HFFc6 (cell line): ENCODE results near the gene FREM1. TPM values are rescaled to one million over a fixed set of nuclear protein-coding genes. Genes with fewer than 3 reads are reported as not detected.

Experiments used
- DNase-seq: peaks from one replicate; pipeline ENCODE4 v3.0.0-alpha.2; 2018
- H3K27ac Mint-ChIP-seq: 2 replicates; pipeline ENCODE4 v1.8.0; 2020; ENCODE audit warnings: mild to moderate bottlenecking, mixed read lengths
- H3K27me3 Mint-ChIP-seq: 2 replicates; pipeline ENCODE4 v1.8.0; 2021; ENCODE audit warnings: mild to moderate bottlenecking, moderate library complexity, mixed read lengths; ENCODE audit not compliant: insufficient read depth
- H3K36me3 Mint-ChIP-seq: 2 replicates; pipeline ENCODE4 v1.8.0; 2021; ENCODE audit warnings: low read depth, mixed read lengths
- H3K4me1 Mint-ChIP-seq: 2 replicates; pipeline ENCODE4 v1.8.0; 2020; ENCODE audit warnings: low read depth, mixed read lengths
- H3K4me3 Mint-ChIP-seq: 2 replicates; pipeline ENCODE4 v1.8.0; 2020; ENCODE audit warnings: mild to moderate bottlenecking, moderate library complexity, mixed read lengths
- H3K9me3 Mint-ChIP-seq: 2 replicates; pipeline ENCODE4 v1.8.0; 2020; ENCODE audit warnings: mild to moderate bottlenecking, mixed read lengths
- long read RNA-seq: library from polyadenylated mRNA; unstranded; transcript quantifications from one replicate; pipeline ENCODE4 v2.0.0, GENCODE V29; 2019
- total RNA-seq, 6 experiments: library from RNA; stranded (reverse); fragmentation: NEBNext Ultra II Directional; extraction: Animal tissue kit (Norgen Biotek cat#: 25700); gene quantifications; 2 replicates in 1 of 6; 3 replicates in 5 of 6; pipeline ENCODE4 v1.2.3, GENCODE V29; 2021
- TF ChIP-seq, protein P1 (sequence below): fragments of 200-600 bp; sonication (generic); IDR thresholded peaks from 2 replicates; pipeline ENCODE4 v1.5.0; 2021; ENCODE audit warnings: antibody characterized with exemption, mild to moderate bottlenecking

The FREM1 gene, protein sequence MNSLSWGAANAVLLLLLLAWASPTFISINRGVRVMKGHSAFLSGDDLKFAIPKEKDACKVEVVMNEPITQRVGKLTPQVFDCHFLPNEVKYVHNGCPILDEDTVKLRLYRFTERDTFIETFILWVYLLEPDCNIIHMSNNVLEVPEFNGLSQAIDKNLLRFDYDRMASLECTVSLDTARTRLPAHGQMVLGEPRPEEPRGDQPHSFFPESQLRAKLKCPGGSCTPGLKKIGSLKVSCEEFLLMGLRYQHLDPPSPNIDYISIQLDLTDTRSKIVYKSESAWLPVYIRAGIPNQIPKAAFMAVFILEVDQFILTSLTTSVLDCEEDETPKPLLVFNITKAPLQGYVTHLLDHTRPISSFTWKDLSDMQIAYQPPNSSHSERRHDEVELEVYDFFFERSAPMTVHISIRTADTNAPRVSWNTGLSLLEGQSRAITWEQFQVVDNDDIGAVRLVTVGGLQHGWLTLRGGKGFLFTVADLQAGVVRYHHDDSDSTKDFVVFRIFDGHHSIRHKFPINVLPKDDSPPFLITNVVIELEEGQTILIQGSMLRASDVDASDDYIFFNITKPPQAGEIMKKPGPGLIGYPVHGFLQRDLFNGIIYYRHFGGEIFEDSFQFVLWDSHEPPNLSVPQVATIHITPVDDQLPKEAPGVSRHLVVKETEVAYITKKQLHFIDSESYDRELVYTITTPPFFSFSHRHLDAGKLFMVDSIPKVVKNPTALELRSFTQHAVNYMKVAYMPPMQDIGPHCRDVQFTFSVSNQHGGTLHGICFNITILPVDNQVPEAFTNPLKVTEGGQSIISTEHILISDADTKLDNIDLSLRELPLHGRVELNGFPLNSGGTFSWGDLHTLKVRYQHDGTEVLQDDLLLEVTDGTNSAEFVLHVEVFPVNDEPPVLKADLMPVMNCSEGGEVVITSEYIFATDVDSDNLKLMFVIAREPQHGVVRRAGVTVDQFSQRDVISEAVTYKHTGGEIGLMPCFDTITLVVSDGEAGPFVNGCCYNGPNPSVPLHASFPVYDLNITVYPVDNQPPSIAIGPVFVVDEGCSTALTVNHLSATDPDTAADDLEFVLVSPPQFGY (N-terminal part only)
- under 1 TPM in 4 of 6 experiments, not detected in 2; 0.03 to 0.16 (median 0.06) TPM for total RNA-seq
- long read RNA-seq, result 0 reads

DNA sequence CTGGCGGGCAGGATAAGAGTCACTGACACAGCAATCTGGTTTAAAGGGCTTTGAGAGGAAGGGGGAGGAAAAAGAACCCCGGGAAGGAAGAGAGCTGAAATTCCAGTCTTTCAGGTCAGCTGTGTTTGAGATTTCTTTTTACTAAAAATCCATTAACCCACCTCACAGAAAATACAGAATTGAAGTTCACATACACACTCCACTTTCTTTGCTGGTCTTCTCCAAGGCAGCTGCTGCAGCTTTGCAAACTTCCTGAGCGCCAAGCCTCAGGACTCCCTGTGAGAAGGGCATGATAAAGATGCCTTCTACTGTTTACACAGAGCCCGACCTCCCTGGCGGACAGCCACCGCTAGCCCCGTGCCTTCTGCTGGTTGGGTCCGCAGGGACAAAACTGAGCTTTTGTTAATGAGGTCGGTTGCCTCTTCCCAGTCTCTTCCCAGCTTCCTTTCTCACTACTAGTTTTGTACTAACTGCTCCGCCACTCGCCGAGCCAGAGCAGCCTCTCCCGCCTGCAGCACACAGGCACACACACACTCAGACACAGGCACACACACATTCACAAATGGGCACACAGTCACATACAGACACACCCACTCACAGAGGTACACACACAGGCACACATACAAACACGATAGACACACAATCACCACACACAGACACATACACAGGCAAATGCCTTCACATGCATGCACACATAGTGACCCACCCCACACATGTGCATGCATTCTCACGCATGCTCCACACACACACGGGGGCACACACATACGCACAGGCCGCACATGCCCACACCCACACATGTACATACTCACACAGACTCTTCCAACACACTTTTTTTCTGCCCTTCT, at the start of gene FREM1:
Gene FREM1 (minus strand): TSS at position 468 of the 845 bp plus-strand sequence. CDS start 41,451 bp downstream, outside the sequence.
- TF ChIP-seq, protein P1, sequence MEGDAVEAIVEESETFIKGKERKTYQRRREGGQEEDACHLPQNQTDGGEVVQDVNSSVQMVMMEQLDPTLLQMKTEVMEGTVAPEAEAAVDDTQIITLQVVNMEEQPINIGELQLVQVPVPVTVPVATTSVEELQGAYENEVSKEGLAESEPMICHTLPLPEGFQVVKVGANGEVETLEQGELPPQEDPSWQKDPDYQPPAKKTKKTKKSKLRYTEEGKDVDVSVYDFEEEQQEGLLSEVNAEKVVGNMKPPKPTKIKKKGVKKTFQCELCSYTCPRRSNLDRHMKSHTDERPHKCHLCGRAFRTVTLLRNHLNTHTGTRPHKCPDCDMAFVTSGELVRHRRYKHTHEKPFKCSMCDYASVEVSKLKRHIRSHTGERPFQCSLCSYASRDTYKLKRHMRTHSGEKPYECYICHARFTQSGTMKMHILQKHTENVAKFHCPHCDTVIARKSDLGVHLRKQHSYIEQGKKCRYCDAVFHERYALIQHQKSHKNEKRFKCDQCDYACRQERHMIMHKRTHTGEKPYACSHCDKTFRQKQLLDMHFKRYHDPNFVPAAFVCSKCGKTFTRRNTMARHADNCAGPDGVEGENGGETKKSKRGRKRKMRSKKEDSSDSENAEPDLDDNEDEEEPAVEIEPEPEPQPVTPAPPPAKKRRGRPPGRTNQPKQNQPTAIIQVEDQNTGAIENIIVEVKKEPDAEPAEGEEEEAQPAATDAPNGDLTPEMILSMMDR, result no peak
- no peaks in the 10 kb centered on the region for H3K4me1 Mint-ChIP-seq
- no peaks in the 10 kb centered on the region for H3K36me3 Mint-ChIP-seq
- no peak within 1 kb of the TSS for H3K27ac Mint-ChIP-seq
- H3K27me3 Mint-ChIP-seq, result no peaks in the 10 kb centered on the region; the same call in 1 of the 2 replicates
- peaks cover 9% of the 10 kb centered on the region; the same call in 1 of the 2 replicates for H3K9me3 Mint-ChIP-seq
- no peak for DNase-seq
- no peak within 1 kb of the TSS for H3K4me3 Mint-ChIP-seq

DNA sequence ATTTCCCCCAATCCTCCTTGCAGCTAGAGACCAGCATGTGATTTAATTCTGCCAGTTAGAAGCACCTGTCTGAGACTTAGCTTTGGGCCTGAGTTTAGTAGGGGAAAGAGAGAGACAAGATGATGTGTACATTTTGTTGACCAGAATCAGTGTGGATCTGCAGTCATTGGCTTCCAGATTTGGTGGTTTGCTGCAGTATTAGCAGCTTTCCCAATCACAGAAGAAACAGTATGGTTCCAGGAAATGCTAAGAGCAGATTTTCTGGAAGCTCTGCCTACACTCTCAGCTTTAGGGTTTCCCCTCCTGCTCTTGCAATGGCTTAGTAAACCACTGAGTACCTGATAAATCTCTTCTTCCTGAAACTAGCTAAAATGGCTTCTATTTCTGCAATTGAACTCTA, 48.8 kb upstream of the FREM1 start:
- H3K4me3 Mint-ChIP-seq, result no peak overlapping the region
- H3K4me1 Mint-ChIP-seq, result no peaks in the 10 kb centered on the region
- no peak for DNase-seq
- H3K27ac Mint-ChIP-seq, result no peak overlapping the region
- no peaks in the 10 kb centered on the region for H3K36me3 Mint-ChIP-seq
- peaks cover 1% of the 10 kb centered on the region; the same call in 1 of the 2 replicates for H3K27me3 Mint-ChIP-seq
- TF ChIP-seq, protein P1, result no peak
- peaks cover 38% of the 10 kb centered on the region for H3K9me3 Mint-ChIP-seq

DNA sequence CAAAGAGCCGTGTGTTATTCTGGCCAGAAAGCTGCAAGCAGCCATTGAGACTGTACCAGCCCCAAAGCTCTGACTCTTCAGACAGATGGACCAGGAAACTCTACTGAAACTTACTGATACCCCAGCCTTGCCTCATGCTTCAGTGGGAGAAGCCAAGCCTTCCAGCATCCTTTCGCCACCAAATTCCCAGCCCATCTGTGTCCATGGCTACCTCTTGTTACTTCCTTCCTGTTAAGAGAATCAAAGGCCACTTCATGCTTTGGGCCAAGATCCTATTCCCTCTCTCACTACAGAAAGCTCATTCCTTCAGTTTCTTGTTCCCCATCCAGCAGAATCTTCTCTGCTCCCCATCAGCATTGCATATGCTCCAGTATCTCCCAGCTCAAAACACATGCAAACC, 46.9 kb upstream of the FREM1 start:
- no peak for DNase-seq
- TF ChIP-seq, protein P1, result no peak
- Mint-ChIP-seq H3K27ac (no peak overlapping the region), H3K36me3 (no peaks in the 10 kb centered on the region), H3K4me3 (no peak overlapping the region), H3K27me3 (no peaks in the 10 kb centered on the region; the same call in 1 of the 2 replicates), H3K9me3 (peaks cover 49% of the 10 kb centered on the region), H3K4me1 (no peaks in the 10 kb centered on the region)

DNA sequence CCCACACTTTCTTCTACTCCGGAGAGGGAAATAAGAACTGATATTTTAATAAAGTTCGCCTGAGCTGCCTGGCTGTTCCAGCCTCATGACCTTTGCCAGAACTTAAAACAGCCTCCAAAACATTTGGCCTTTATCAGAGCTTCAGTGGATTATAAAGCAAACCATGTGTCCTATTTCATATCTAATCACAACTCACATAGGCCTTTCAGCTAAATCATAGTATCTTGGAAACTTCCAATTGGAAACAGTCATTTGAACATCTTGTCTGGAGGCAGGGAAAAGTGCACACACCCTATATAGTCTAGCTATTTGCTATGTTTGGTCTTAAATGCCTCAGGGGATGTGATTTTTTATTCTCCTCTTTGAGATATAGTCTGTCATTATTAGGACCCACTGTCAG, 46.0 kb upstream of the FREM1 start:
- H3K4me1 Mint-ChIP-seq, result no peaks in the 10 kb centered on the region
- no peak overlapping the region for H3K4me3 Mint-ChIP-seq
- H3K36me3 Mint-ChIP-seq, result no peaks in the 10 kb centered on the region
- TF ChIP-seq, protein P1, result no peak
- H3K27ac Mint-ChIP-seq, result no peak overlapping the region
- H3K27me3 Mint-ChIP-seq, result no peaks in the 10 kb centered on the region; the same call in 1 of the 2 replicates
- no peak for DNase-seq
- peaks cover 54% of the 10 kb centered on the region for H3K9me3 Mint-ChIP-seq
